GM12865 (cell line): ENCODE data around the gene CDC42BPG.

ENCODE experiments used
- DNase-seq: peaks from one replicate; pipeline ENCODE4 v3.0.0; 2010; ENCODE audit warnings: low read depth
- H3K4me3 ChIP-seq: 2 replicates; pipeline ENCODE4 v1.5.1; 2011; ENCODE audit warnings: mild to moderate bottlenecking, low read depth, low read length, control low read depth
- CTCF ChIP-seq: IDR thresholded peaks from 2 replicates; pipeline ENCODE4 v1.5.1; 2011; ENCODE audit warnings: low read length, control low read depth, low read depth, inconsistent platforms; ENCODE audit not compliant: insufficient read depth; ENCODE audit errors: missing control alignments

Gene CDC42BPG

GRCh38 chr11:64870176-64870892 is 25.9 kb upstream of the CDC42BPG start:
- H3K4me3 ChIP-seq: peak overlapping the region; percentile 55
- TF ChIP-seq CTCF: no peak
- DNase-seq: peak; percentile 13

GRCh38 chr11:64869571-64870175 is 25.2 kb upstream of the CDC42BPG start:
- H3K4me3 ChIP-seq: peak overlapping the region; percentile 55
- peak; percentile 44 for DNase-seq
- TF ChIP-seq CTCF: peak; percentile 41

GRCh38 chr11:64868904-64869570 is 24.6 kb upstream of the CDC42BPG start:
- DNase-seq: peak; percentile 74
- no peak for TF ChIP-seq CTCF
- peak overlapping the region; percentile 55 for H3K4me3 ChIP-seq

- no peak for TF ChIP-seq CTCF
- DNase-seq: no peak
- H3K4me3 ChIP-seq: no peak overlapping the region
Measured at GRCh38 chr11:64867748-64868462, 23.5 kb upstream of the CDC42BPG start.

GRCh38 chr11:64866173-64866491 is 21.7 kb upstream of the CDC42BPG start:
- TF ChIP-seq CTCF: no peak
- DNase-seq: peak; percentile 67
- peak overlapping the region; percentile 44 for H3K4me3 ChIP-seq

GRCh38 chr11:64865286-64866172 is 21.1 kb upstream of the CDC42BPG start:
- DNase-seq: peak; percentile 91
- H3K4me3 ChIP-seq: peak overlapping the region; percentile 69
- no peak for TF ChIP-seq CTCF
